ENCODE results near the gene TANK. TPM values are rescaled to one million over a fixed set of nuclear protein-coding genes. Genes with fewer than 3 reads are reported as not detected.

Gene TANK
- total and polyA plus RNA-seq, 2 experiments from 2014 or later: 37.6 to 54.7 TPM

DNA sequence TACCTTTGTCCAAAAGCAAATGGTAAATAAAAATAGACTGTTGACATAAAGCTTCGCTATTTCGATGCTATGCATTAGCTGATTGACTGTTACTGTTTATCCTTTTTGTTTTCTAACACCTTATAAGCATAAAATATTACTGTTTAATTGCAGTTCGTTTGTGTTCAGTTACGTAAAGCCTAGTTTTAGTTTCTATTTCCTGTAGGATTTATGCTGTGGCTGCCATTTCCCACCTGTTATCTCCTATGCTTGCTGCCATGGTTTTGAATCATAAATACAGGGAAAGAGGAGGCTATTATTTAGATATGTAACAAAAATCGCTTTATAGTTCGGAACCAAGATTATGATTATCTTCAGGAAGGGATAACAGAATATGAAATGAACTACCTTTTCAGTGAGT lies 3.9 kb downstream of the TANK start:
- no peaks in the 10 kb centered on the region for H3K9me2 ChIP-seq (replicated peaks; ENCODE audit: insufficient read depth)
- no peaks in the 10 kb centered on the region for H3K9me3 ChIP-seq (ENCODE audit: low read depth)
- no peak overlapping the region for H2AFZ ChIP-seq
- WGBS (ENCODE audit: low lambda C conversion rate, missing lambda C conversion rate): 95% methylated on average over 6 of the region's 6 CpGs
- no peak overlapping the region for H3K4me2 ChIP-seq
- H3K4me3 ChIP-seq: no peak overlapping the region
- H3K79me2 ChIP-seq: peaks cover 72% of the 10 kb centered on the region
- H3K27ac ChIP-seq: no peak overlapping the region
- DNase-seq (ENCODE audit: low spot score): no peak
- no peak for TF ChIP-seq EZH2 (IDR thresholded peaks at IDR 0.05; ENCODE audit: borderline replicate concordance)
- TF ChIP-seq, protein P1, sequence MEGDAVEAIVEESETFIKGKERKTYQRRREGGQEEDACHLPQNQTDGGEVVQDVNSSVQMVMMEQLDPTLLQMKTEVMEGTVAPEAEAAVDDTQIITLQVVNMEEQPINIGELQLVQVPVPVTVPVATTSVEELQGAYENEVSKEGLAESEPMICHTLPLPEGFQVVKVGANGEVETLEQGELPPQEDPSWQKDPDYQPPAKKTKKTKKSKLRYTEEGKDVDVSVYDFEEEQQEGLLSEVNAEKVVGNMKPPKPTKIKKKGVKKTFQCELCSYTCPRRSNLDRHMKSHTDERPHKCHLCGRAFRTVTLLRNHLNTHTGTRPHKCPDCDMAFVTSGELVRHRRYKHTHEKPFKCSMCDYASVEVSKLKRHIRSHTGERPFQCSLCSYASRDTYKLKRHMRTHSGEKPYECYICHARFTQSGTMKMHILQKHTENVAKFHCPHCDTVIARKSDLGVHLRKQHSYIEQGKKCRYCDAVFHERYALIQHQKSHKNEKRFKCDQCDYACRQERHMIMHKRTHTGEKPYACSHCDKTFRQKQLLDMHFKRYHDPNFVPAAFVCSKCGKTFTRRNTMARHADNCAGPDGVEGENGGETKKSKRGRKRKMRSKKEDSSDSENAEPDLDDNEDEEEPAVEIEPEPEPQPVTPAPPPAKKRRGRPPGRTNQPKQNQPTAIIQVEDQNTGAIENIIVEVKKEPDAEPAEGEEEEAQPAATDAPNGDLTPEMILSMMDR (IDR thresholded peaks at IDR 0.05; ENCODE audit: poor library complexity): no peak
- TF ChIP-seq EZH2phosphoT487 (IDR thresholded peaks at IDR 0.05; ENCODE audit: low read depth, severe bottlenecking, unreplicated experiment): no peak
- H3K27me3 ChIP-seq: no peaks in the 10 kb centered on the region
- no peaks in the 10 kb centered on the region for H3K36me3 ChIP-seq (replicated peaks; ENCODE audit: insufficient read depth, low read depth)
- H4K20me1 ChIP-seq (ENCODE audit: insufficient read depth, poor library complexity, severe bottlenecking): no peaks in the 10 kb centered on the region
- peaks cover 15% of the 10 kb centered on the region for H3K4me1 ChIP-seq (ENCODE audit: insufficient read depth)

GRCh38 chr2:161165266-161165665 lies 5.0 kb downstream of the TANK start:
- Histone ChIP-seq H3K4me3 (no peak overlapping the region), H3K79me2 (peaks cover 80% of the 10 kb centered on the region), H4K20me1 (ENCODE audit: insufficient read depth, poor library complexity, severe bottlenecking) (no peaks in the 10 kb centered on the region), H3K9me2 (replicated peaks; ENCODE audit: insufficient read depth) (no peaks in the 10 kb centered on the region), H3K9me3 (ENCODE audit: low read depth) (no peaks in the 10 kb centered on the region), H3K27ac (no peak overlapping the region), H3K4me1 (ENCODE audit: insufficient read depth) (peaks cover 10% of the 10 kb centered on the region), H3K27me3 (no peaks in the 10 kb centered on the region), H3K36me3 (replicated peaks; ENCODE audit: insufficient read depth, low read depth) (no peaks in the 10 kb centered on the region), H2AFZ (no peak overlapping the region), H3K4me2 (no peak overlapping the region)
- TF ChIP-seq EZH2phosphoT487 (IDR thresholded peaks at IDR 0.05; ENCODE audit: low read depth, severe bottlenecking, unreplicated experiment): no peak
- TF ChIP-seq, protein P1 (IDR thresholded peaks at IDR 0.05; ENCODE audit: poor library complexity): no peak
- TF ChIP-seq EZH2 (IDR thresholded peaks at IDR 0.05; ENCODE audit: borderline replicate concordance): no peak
- DNase-seq (ENCODE audit: low spot score): no peak

DNA sequence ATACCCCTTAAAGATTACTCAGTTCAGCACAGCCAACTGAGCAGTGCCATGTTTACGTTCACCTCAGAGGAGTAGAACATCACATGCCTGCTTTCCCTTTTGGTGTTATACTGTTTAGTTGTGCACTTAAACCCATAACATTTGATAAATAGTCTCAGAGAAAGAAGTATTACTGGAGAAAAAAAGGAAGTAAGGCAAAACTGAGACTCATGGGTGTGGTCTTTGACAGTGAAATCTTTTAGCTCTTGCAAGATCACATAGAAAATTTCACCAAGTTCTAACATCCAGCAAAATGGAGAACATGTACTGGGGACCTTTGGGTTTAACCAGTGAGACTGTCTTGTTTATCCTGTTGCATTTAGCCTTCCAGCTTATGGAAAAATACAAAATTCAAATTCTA lies 5.6 kb downstream of the TANK start:
- Histone ChIP-seq H2AFZ (no peak overlapping the region), H3K79me2 (peaks cover 86% of the 10 kb centered on the region)
- TF ChIP-seq, protein P1 (IDR thresholded peaks at IDR 0.05; ENCODE audit: poor library complexity): no peak
- no peak for TF ChIP-seq EZH2phosphoT487 (IDR thresholded peaks at IDR 0.05; ENCODE audit: low read depth, severe bottlenecking, unreplicated experiment)
- TF ChIP-seq EZH2 (IDR thresholded peaks at IDR 0.05; ENCODE audit: borderline replicate concordance): no peak

More for the DNA sequence above, 5.6 kb downstream of the TANK start:
- H3K9me3 ChIP-seq (ENCODE audit: low read depth): no peaks in the 10 kb centered on the region
- H3K27me3 ChIP-seq: no peaks in the 10 kb centered on the region
- H3K36me3 ChIP-seq (replicated peaks; ENCODE audit: insufficient read depth, low read depth): no peaks in the 10 kb centered on the region
- peaks cover 10% of the 10 kb centered on the region for H3K4me1 ChIP-seq (ENCODE audit: insufficient read depth)
- H3K27ac ChIP-seq: no peak overlapping the region
- DNase-seq (ENCODE audit: low spot score): no peak
- H3K4me2 ChIP-seq: no peak overlapping the region
- WGBS (ENCODE audit: low lambda C conversion rate, missing lambda C conversion rate): 97% methylated on average over 1 of the region's 1 CpG
- H3K4me3 ChIP-seq: no peak overlapping the region
- H4K20me1 ChIP-seq (ENCODE audit: insufficient read depth, poor library complexity, severe bottlenecking): peaks cover 3% of the 10 kb centered on the region
- no peaks in the 10 kb centered on the region for H3K9me2 ChIP-seq (replicated peaks; ENCODE audit: insufficient read depth)
